Prostate gland (tissue), 2 donors: ENCODE data around the gene UBR2.

ENCODE experiments used
- CTCF ChIP-seq, 4 experiments: fragments of 200-600 bp in 2 of 4; fragments of 450-650 bp in 2 of 4; sonication (generic) in 2 of 4; IDR thresholded peaks; 1 replicate in 3 of 4; 2 replicates in 1 of 4; pipeline ENCODE4 v1.5.1; 2016 to 2019; ENCODE audit warnings: antibody characterized with exemption in 4 of 4, mild to moderate bottlenecking in 2 of 4, moderate library complexity in 2 of 4
- POLR2A ChIP-seq: fragments of 450-650 bp; IDR thresholded peaks from one replicate; pipeline ENCODE4 v1.6.1; 2016; ENCODE audit warnings: antibody characterized with exemption, mild to moderate bottlenecking

- no peak for TF ChIP-seq CTCF (IDR thresholded peaks at IDR 0.05)
- no peak for TF ChIP-seq POLR2A
Measured at GRCh38 chr6:42698217-42698616, 134.4 kb downstream of the UBR2 start.
